Stimulated activated naive CD4-positive, alpha-beta T cell (primary cell): ENCODE results near the gene MACROD2.

ENCODE experiments used
- DNase-seq, 6 experiments: peaks; one replicate each; lab custom pipeline; 2025; lab: John Stamatoyannopoulos, UW

MACROD2 gene

GRCh38 chr20:14525426-14525825, 530.1 kb downstream of the MACROD2 start:
- DNase-seq, result no peak

- DNase-seq, result no peak
These were observed 531.6 kb downstream of the MACROD2 start for GRCh38 chr20:14526891-14527290.

GRCh38 chr20:14531786-14532185, 536.5 kb downstream of the MACROD2 start:
- DNase-seq, result no peak

- no peak for DNase-seq
These were observed 541.4 kb downstream of the MACROD2 start for GRCh38 chr20:14536738-14537137.

GRCh38 chr20:14538433-14538832, 543.1 kb downstream of the MACROD2 start:
- DNase-seq, result no peak

GRCh38 chr20:14543040-14543439, 547.7 kb downstream of the MACROD2 start:
- DNase-seq, result no peak

- DNase-seq, result no peak
These were observed 549.4 kb downstream of the MACROD2 start for GRCh38 chr20:14544688-14545087.

GRCh38 chr20:14550655-14551054, 555.3 kb downstream of the MACROD2 start:
- no peak for DNase-seq

- no peak for DNase-seq
These were observed 558.6 kb downstream of the MACROD2 start for GRCh38 chr20:14553774-14554534.

- no peak for DNase-seq
These were observed 560.4 kb downstream of the MACROD2 start for GRCh38 chr20:14555676-14556075.

- DNase-seq, result no peak
These were observed 560.9 kb downstream of the MACROD2 start for GRCh38 chr20:14556206-14556605.

GRCh38 chr20:14559612-14560011, 564.3 kb downstream of the MACROD2 start:
- no peak for DNase-seq

GRCh38 chr20:14561741-14562221, 566.5 kb downstream of the MACROD2 start:
- no peak for DNase-seq

GRCh38 chr20:14562981-14563380, 567.7 kb downstream of the MACROD2 start:
- no peak for DNase-seq

- DNase-seq, result no peak
These were observed 571.2 kb downstream of the MACROD2 start for GRCh38 chr20:14566505-14566904.

- DNase-seq, result no peak
These were observed 572.9 kb downstream of the MACROD2 start for GRCh38 chr20:14568225-14568624.

GRCh38 chr20:14568701-14569100, 573.4 kb downstream of the MACROD2 start:
- no peak for DNase-seq

GRCh38 chr20:14569641-14570040, 574.3 kb downstream of the MACROD2 start:
- no peak for DNase-seq

GRCh38 chr20:14570811-14571210, 575.5 kb downstream of the MACROD2 start:
- DNase-seq, result no peak

GRCh38 chr20:14573676-14574075, 578.4 kb downstream of the MACROD2 start:
- DNase-seq, result no peak

GRCh38 chr20:14576196-14576877, 581.0 kb downstream of the MACROD2 start:
- no peak for DNase-seq

- DNase-seq, result no peak
These were observed 585.2 kb downstream of the MACROD2 start for GRCh38 chr20:14580418-14581074.

- no peak for DNase-seq
These were observed 586.4 kb downstream of the MACROD2 start for GRCh38 chr20:14581731-14582130.
